Activated CD8-positive, alpha-beta memory T cell treated with anti-CD3 and anti-CD28 coated beads for 24 hours (primary cell): ENCODE data around the gene ULBP1.
"Not testable (repeated sequence)": the region's sequence is repeated elsewhere in the genome, so short reads cannot be mapped to it uniquely, and the experiment has no call there.

Source experiments
- DNase-seq: peaks from one replicate; pipeline ENCODE4 v3.0.0-alpha.2; 2020

ULBP1 gene

DNA sequence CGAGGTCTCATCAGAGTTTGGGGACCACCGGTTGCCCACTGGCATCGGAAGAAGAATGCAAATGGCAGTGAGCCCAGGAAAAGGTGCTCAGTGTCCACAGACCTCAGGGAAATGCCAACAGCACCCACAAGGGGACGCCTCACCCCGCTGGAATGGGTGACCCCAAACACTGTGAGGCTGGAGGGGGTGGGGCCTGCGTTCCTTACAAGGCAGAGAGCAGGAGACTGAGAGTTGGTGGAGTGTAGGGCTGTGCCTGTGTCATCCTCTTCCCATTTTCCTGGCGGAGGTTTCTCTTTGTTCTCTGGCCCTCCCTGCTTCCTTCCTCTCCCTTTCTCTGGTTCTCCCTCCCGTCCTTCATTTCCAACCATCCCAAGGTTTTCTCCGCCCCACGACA lies 9.8 kb upstream of the ULBP1 start:
- DNase-seq = peak; percentile 47

DNA sequence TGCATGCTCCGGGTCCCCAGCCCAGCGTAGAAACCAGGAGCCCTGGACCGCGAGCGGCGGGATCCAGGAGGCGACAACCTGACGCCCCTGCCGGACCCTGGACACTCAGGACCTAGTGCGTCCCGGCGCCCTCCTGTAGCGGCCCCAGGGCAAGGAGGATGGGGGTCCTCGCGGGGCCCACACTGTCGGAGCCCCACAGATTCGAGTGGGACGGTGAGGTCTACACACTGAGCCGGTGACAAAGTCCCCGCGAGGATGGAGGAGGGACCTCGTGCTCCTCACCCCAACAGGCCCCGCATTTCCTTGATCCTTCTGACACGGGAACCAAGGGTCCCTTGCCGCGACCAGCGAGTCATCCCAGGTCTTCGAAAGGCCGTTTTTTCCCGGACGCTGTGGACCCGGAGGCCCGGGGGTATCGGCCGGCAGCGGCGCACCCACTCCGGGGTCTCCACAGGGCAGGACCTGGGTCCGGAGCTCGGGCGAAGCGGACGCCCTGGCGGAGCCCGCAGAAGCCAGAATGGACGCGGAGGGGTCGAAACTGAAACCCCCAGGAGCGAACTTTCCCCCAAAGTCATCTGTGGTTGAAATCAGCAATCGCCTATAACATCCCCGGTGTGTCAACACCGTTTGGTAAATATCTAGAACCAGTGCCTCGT lies 9.3 kb upstream of the ULBP1 start:
- DNase-seq = peak; percentile 61

DNA sequence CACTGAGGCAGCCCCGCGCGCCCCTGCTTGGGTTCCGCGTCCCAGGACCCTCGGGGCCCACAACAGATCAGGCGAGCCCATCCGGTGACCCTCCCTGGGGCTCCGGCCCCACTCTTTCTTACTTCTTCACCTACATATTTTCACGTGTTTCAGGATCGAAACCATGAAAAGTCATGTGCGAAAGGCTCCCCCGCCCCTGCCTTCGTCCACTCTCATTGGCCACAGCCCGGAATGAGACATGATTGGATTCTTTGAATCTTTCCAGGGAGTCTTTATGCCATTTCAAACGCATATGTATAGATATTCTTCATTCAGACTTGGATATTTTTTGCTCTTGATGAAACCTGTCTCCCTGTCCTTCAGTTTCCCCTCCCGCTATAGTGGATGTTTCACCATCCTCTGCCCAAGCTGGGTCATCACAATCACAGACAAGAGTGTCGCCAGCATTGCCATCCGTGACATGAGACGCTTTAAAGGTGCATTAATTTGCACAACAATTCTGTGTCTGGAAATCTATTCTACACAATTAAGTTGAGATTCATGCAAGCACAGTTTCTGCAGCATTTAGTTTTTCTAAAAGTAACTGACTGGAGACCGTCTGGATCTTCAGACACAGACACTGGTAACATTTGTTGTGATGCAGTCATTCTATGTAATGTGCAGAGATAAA lies 8.6 kb upstream of the ULBP1 start:
- peak; percentile 54 for DNase-seq

GRCh38 chr6:149955654-149956317 lies 8.0 kb upstream of the ULBP1 start:
- DNase-seq = peak; percentile 51

DNA sequence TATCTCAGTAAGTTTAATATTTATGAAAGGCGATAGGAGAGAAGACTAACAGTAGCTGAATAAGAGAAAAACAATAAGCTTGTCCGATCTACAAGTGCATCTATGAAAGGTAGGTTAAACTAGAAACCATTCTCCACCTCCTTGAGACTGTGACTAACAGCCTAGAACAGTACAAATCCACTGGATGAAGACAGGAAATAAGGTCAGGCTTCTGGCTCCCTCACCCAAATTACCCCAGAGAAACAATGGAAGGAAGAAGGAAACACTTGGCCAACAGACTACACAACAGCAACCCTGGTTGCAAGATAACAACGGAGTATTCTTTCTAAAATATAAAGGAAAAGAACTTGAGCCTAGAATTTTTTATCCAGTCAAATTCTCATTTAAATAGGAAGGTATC lies 5.6 kb upstream of the ULBP1 start:
- DNase-seq = not testable (repeated sequence)

DNA sequence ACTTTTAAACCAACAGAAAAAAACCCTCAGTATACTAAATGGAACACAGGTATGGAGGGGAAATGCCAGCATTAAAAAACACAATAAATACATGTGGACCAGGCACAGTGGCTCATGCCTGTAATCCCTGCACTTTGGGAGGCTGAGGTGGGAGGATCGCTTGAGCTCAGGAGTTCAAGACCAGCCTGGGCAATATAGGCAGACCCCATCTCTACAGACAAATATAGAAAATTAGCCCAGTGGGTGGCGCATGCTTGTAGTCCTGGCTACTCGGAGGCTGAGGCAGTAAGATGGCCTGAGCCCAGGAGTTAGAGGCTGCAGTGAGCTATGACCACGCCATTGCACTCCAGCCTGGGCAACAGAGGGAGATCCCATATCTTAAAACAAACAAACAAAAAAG lies 3.9 kb upstream of the ULBP1 start:
- DNase-seq = peak; percentile 35

- peak; percentile 47 for DNase-seq
Observed at GRCh38 chr6:149960488-149960887, 3.3 kb upstream of the ULBP1 start.

GRCh38 chr6:149961728-149962425 lies 1.9 kb upstream of the ULBP1 start:
- DNase-seq = peak; percentile 57

DNA sequence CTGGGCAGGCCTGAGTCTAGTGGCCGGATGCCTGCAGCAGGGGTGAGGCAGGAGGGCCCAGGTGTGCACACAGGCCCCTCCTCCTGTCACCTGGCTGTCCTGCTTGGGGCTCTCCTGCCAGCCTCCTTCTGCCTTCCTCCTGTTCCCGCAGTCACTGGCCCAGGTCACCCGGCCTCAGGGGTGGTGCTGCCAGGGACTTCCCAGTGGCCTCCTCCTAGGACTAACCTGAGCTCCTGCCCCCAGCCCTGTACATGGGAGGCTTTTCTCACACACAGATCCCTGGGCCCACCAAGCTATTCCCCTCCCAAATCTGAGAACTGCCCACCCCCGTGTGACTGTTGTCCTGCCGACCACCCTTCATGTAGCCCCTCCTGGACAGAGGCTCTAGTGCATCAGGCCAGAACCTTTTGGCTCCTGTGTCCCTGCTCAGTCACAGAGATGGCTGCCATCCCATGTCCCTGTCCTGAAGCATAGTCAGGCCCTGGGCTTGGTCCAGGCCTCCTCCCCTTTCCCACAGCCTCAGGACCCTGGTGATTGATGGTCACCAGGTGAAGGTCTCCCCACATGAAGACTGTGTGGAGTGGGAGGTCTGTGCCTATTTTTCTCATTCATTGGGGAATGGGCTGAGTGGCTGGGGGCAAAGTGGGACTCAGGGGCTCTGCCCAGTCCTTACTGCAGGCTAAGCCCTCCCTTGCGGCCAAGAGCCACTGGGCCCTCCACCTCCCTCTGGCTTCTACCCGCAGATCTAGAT lies 1.1 kb upstream of the ULBP1 start:
- peak; percentile 52 for DNase-seq

- peak; percentile 70 for DNase-seq
Observed at GRCh38 chr6:149963212-149963461, 606 bp upstream of the ULBP1 start.

DNA sequence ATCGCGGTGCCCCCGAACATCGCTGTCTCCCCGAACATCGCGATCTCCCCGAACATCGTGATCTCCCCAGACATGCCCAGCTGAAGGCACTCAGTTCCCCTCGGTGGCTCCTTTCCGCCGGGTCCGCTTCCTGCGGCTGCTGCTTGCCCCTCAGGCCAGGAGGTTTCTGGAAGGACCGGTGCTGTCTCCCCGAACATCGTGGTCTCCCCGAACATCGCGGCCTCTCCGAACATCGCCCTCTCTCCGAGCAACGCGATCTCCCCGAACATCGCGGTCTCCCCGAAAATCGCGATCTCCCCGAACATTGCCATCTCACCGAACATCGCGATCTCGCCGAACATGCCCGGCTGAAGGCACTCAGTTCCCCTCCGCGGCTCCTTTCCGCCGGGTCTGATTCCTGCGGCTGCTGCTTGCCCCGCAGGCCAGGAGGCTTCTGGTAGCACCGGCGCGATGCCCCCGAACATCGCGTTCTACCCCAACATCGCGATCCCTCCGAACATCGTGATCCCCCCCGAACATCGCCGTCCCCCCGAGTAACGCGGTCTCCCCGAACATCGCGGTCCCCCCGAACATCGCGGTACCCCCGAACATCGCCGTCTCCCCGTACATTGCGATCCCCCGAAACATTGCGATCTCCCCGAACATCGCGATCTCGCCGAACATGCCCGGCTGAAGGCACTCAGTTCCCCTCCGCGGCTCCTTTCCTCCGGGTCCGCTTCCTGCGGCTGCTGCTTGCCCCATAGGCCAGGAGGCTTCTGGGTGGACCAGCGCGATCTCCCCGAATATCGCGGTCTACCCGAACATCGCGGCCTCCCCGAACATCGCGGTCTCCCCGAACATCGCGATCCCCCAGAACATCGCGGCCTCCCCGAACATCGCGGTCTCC lies 808 bp downstream of the ULBP1 start:
- DNase-seq = peak; percentile 70

GRCh38 chr6:149965194-149966020 lies 1.7 kb downstream of the ULBP1 start:
- DNase-seq = peak; percentile 72

DNA sequence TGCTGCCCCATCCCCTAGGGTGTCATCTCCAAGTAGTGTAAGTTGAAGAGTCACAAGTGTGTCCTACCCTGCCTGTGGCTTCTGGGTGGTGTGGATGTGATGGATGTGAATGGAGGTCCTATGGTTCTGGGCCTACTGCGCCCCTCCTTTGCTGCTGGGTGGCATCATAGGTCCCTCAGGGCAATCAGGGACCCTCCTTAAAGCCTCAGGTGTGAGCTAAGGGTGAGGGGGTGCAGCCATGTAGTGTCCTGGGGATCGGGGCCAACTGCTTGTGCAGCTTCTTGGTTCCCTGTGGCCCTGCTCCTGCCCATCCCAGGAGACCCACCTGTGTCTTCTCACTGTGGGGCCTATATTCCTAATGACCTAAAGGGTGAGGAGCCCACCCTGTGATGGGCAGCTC lies 2.6 kb downstream of the ULBP1 start:
- DNase-seq = peak; percentile 58

- peak; percentile 48 for DNase-seq
Observed at GRCh38 chr6:149967591-149967990, 3.8 kb downstream of the ULBP1 start.

- DNase-seq = not testable (repeated sequence)
Observed at GRCh38 chr6:149967999-149968398, 4.3 kb downstream of the ULBP1 start.

DNA sequence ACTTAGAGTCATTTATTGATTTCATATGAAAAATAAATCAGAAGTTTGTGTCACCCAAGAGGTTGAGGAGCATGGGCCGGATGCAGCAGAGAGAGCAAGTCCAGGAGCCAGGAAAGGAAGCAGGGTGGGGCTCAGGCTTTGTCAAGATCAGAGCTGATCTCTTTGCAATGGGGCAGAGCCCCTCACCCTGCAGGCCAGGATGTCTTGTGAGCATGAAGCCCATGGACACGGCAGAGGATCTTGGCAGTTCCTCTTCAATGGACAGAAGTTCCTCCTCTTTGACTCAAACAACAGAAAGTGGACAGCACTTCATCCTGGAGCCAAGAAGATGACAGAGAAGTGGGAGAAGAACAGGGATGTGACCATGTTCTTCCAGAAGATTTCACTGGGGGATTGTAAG lies 5.2 kb downstream of the ULBP1 start:
- peak; percentile 42 for DNase-seq

DNA sequence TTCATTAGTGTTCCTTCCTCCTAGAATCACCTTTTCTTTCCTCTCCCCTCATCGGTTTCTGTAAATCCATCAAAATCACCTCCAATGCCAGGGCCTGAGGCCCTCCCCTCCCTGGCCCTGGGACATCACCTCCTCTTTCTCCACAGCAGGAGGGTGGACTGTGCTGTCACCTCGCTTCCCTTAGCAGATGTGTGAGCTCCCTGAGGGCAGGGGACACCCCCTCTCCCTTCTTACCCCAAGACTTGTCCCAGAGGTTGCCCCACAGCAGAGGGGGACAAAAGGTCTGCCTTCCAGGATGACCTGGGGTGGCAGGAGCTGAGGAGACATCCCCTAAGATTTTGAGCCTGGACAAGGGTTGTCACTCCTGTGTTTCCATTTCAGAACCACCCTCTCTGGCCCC lies 5.9 kb downstream of the ULBP1 start:
- peak; percentile 46 for DNase-seq

DNA sequence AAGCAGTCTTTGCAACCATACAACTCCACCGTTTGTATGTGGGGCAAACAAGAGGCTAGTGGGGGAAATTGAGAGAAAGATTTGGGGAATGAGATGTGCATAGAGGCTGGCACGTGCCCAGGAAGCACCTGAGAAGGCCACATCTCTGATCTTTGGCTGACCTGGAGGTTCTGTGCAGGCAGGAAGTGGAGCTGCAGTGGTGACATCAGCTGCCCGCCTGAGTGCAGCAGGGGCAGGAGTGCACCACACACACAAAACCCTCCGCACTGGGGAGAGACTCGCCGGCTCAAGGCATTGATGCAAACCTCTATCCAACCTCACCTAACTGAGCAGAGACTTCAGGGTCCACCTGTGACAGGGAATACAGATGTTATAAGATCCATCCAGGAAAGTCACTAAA lies 10.7 kb downstream of the ULBP1 start:
- DNase-seq = not testable (repeated sequence)

DNA sequence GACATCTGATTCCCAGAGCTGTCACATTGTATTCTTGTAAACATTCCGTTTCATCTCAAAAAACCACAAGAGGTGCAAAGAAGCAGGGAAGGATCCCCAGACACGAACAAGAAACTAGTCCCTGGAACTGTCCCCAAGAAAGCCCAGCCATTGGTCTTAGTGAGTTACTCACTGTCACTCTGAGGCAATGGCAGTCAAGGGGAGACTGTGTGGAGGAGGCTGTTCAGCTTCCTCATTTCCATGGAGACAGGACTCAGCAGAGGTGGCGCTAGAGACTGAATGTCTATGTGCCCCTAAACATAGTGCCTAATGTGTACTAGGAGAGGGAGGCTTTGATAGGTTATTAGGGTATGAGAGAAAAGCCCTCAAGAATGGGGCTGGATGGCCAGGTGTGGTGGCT lies 11.1 kb downstream of the ULBP1 start:
- DNase-seq = no peak

DNA sequence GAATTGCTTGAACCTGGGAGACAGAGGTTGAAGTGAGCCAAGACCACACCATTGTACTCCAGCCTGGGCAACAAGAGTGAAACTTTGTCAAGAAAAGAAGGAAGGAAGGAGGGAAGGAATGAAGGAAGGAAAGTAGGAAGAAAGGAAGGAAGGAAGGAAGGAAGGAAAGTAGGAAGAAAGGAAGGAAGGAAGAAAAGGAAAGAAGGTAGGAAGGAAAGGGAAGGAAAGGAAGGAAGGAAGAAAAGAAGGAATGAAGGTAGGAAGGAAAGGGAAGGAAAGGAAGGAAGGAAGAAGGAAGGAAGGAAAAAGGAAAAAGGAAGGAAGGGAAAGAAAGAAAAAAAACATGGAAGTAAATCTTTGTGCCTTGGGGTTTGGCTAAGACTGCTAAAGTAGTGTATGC lies 11.7 kb downstream of the ULBP1 start:
- no peak for DNase-seq

DNA sequence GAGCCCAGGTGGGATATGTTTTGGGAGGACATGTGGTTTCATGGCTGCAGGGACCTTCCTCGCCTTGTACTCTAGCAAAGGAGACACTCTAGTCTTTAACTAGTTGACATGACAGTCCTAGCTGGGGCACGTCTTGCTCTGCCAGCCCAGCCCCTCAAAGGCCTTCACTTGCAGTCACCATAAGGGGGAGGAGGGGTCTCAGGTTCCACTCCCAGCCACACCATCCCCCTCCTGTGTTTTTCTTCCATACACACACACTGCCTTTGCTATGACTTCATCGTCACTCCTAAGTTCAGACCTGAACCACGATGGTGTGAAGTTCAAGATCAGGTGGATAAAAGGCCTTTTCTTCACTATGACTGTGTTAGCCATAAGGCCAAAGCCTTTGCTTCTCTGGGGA lies 13.5 kb downstream of the ULBP1 start:
- no peak for DNase-seq
